Mucosa of descending colon (tissue), 3 donors: ENCODE measurements around the gene GMPPB. TPM values are rescaled to one million over a fixed set of nuclear protein-coding genes. Genes with fewer than 3 reads are reported as not detected.
A peak's percentile ranks its signal among the peaks of the same experiment; 100 is the strongest.

ENCODE experiments used
- ATAC-seq: fragments of 200-7000 bp; cut with Tn5 transposase; one replicate; pipeline ENCODE4 v1.9.1; 2020; ENCODE audit warnings: mild to moderate bottlenecking, moderate library complexity
- DNase-seq, 3 donors: peaks; one replicate each; pipeline ENCODE4 v3.0.0-alpha.2; 2020
- H3K36me3 ChIP-seq: fragments of 200-600 bp; one replicate; pipeline ENCODE4 v1.8.0; 2021; ENCODE audit warnings: low read depth, mild to moderate bottlenecking
- H3K4me1 ChIP-seq: fragments of 200-600 bp; one replicate; pipeline ENCODE4 v1.8.0; 2021; ENCODE audit warnings: low read depth, mild to moderate bottlenecking
- H3K4me3 ChIP-seq: fragments of 200-600 bp; one replicate; pipeline ENCODE4 v1.8.0; 2021; ENCODE audit warnings: mild to moderate bottlenecking
- H3K9me3 ChIP-seq: fragments of 200-600 bp; one replicate; pipeline ENCODE4 v1.8.0; 2021; ENCODE audit warnings: mild to moderate bottlenecking
- CTCF ChIP-seq: fragments of 200-600 bp; IDR thresholded peaks from one replicate; pipeline ENCODE4 v1.8.0; 2022; ENCODE audit warnings: antibody characterized with exemption, mild to moderate bottlenecking
- intact Hi-C, 2 donors: fragments of 100-400 bp; cut with DNase I in 1 of 2; cut with micrococcal nuclease in 1 of 2; formaldehyde crosslinking; loops; one replicate each; pipeline versions ENCODE4 v1.11.0 to v1.11.1; 2022; cut with DNase I, micrococcal nuclease
- total RNA-seq, 3 donors: library from RNA; stranded (reverse); fragmentation: NEBNext Ultra II Directional in 2 of 3; extraction: Animal tissue kit (Norgen Biotek cat#: 25700) in 2 of 3; gene quantifications; one replicate each; pipeline versions ENCODE4 v1.2.1 to v1.2.4, GENCODE V29; 2021 to 2023
- donor health status: DM: no; HTN: no; CAD: no; lungs with moderate emphysema.
- donor health status: DM: no; HTN: no; CAD: no.
- donor health status: DM: no; HTN: yes; CAD: no.

GMPPB gene
- total RNA-seq, 3 donors from 2014 or later = 36.0 to 60.5 (median 47.4) TPM

- no peaks in the 10 kb centered on the region for H3K9me3 ChIP-seq
- no peak overlapping the region for H3K4me3 ChIP-seq
- intact Hi-C loops = no loop called here
- no peak for ATAC-seq
- H3K4me1 ChIP-seq = no peaks in the 10 kb centered on the region
- no peak for DNase-seq
- no peak for TF ChIP-seq CTCF
- peaks cover 5% of the 10 kb centered on the region for H3K36me3 ChIP-seq
These were observed 18.3 kb downstream of the GMPPB start for GRCh38 chr3:49705390-49705960.

GRCh38 chr3:49704629-49705028, 19.1 kb downstream of the GMPPB start:
- intact Hi-C loops = no loop called here
- Histone ChIP-seq H3K9me3 (no peaks in the 10 kb centered on the region), H3K36me3 (peaks cover 5% of the 10 kb centered on the region), H3K4me1 (no peaks in the 10 kb centered on the region), H3K4me3 (no peak overlapping the region)
- DNase-seq (no peak), ATAC-seq (no peak)
- TF ChIP-seq CTCF = no peak

GRCh38 chr3:49703956-49704355, 19.8 kb downstream of the GMPPB start:
- no peak for ATAC-seq
- intact Hi-C loops = no loop called here
- DNase-seq = no peak
- H3K4me1 ChIP-seq = no peaks in the 10 kb centered on the region
- H3K36me3 ChIP-seq = peaks cover 5% of the 10 kb centered on the region
- no peak overlapping the region for H3K4me3 ChIP-seq
- no peak for TF ChIP-seq CTCF
- H3K9me3 ChIP-seq = no peaks in the 10 kb centered on the region

GRCh38 chr3:49703443-49703927, 20.3 kb downstream of the GMPPB start:
- ATAC-seq = peak; percentile 89
- intact Hi-C loops = no loop called here
- Histone ChIP-seq H3K4me1 (no peaks in the 10 kb centered on the region), H3K9me3 (no peaks in the 10 kb centered on the region), H3K36me3 (peaks cover 5% of the 10 kb centered on the region), H3K4me3 (no peak overlapping the region)
- peak in 2 of 3 donors; percentile 70 to 76 for DNase-seq
- peak; percentile 76 for TF ChIP-seq CTCF

GRCh38 chr3:49702672-49703071, 21.1 kb downstream of the GMPPB start:
- intact Hi-C loops = no loop called here
- TF ChIP-seq CTCF = no peak
- ATAC-seq = no peak
- H3K4me3 ChIP-seq = no peak overlapping the region
- H3K36me3 ChIP-seq = peaks cover 5% of the 10 kb centered on the region
- DNase-seq = no peak
- H3K9me3 ChIP-seq = no peaks in the 10 kb centered on the region
- no peaks in the 10 kb centered on the region for H3K4me1 ChIP-seq
